H1 (cell line): ENCODE data around the gene NPBWR2. TPM values are rescaled to one million over a fixed set of nuclear protein-coding genes. Genes with fewer than 3 reads are reported as not detected.

Source experiments
- CTCF ChIA-PET: fragments of 300-600 bp; sonication (Branson Sonifier 250); formaldehyde crosslinking; loops from one replicate; lab custom pipeline; 2021; ENCODE audit not compliant: partially characterized antibody; lab: Charles Lee
- POLR2A ChIA-PET: fragments of 300-600 bp; sonication (Branson Sonifier 250); formaldehyde crosslinking; loops from one replicate; lab custom pipeline; 2021; ENCODE audit warnings: inconsistent platforms; ENCODE audit not compliant: partially characterized antibody; lab: Charles Lee
- DNase-seq, 2 experiments: peaks; one replicate each; pipeline versions ENCODE4 v3.0.0 to v3.0.0-alpha.2; 2010 to 2022; ENCODE audit warnings: low spot score in 2 of 2, low read depth in 1 of 2, mixed read lengths in 1 of 2
- FAIRE-seq: peaks from 2 replicates; lab custom pipeline; 2011; peaks lifted over from hg19 to GRCh38; lab: Jason Lieb, UNC
- H2AFZ ChIP-seq: 2 replicates; pipeline ENCODE4 v1.8.1; 2012; ENCODE audit warnings: low read length, inconsistent platforms
- H2AK5ac ChIP-seq: 2 replicates; pipeline ENCODE4 v1.6.1; 2013; ENCODE audit warnings: low read depth, low read length
- H2BK120ac ChIP-seq: replicated peaks from 2 replicates; pipeline ENCODE3; 2013; ENCODE audit warnings: low read depth, low read length, inconsistent platforms
- H2BK12ac ChIP-seq: 2 replicates; pipeline ENCODE4 v1.6.1; 2013; ENCODE audit warnings: low read depth, low read length
- H2BK15ac ChIP-seq: 2 replicates; pipeline ENCODE4 v1.6.1; 2013; ENCODE audit warnings: low read length
- H2BK20ac ChIP-seq: 2 replicates; pipeline ENCODE4 v1.6.1; 2013; ENCODE audit warnings: low read length
- H2BK5ac ChIP-seq: 2 replicates; pipeline ENCODE4 v1.6.1; 2013; ENCODE audit warnings: low read depth, low read length
- H3K14ac ChIP-seq: 2 replicates; pipeline ENCODE4 v1.6.1; 2013; ENCODE audit warnings: inconsistent platforms; ENCODE audit not compliant: insufficient read length
- H3K18ac ChIP-seq: 2 replicates; pipeline ENCODE4 v1.6.1; 2013; ENCODE audit warnings: low read length; ENCODE audit errors: extremely low read depth
- H3K23ac ChIP-seq: 2 replicates; pipeline ENCODE4 v1.6.1; 2013; ENCODE audit warnings: inconsistent platforms; ENCODE audit not compliant: insufficient read length
- H3K23me2 ChIP-seq: 2 replicates; pipeline ENCODE4 v1.6.1; 2013; ENCODE audit warnings: low read depth, low read length
- H3K27ac ChIP-seq: 2 replicates; pipeline ENCODE4 v1.6.1; 2011; ENCODE audit warnings: low read depth, low read length, inconsistent platforms
- H3K27me3 ChIP-seq, 4 experiments: replicated peaks in 1 of 4; 1 replicate in 1 of 4; 2 replicates in 3 of 4; pipeline versions ENCODE4 v1.6.1 to v1.8.1; 2011 to 2013; ENCODE audit warnings: low read length in 3 of 4, mild to moderate bottlenecking in 3 of 4, inconsistent platforms in 2 of 4, mixed read lengths in 2 of 4, moderate library complexity in 1 of 4; ENCODE audit not compliant: control insufficient read depth in 3 of 4, insufficient read depth in 3 of 4; ENCODE audit errors: extremely low read depth in 1 of 4
- H3K36me3 ChIP-seq, 4 experiments: 2 replicates each; pipeline versions ENCODE4 v1.6.1 to v1.8.1; 2011 to 2013; ENCODE audit warnings: mild to moderate bottlenecking in 4 of 4, low read length in 3 of 4, moderate library complexity in 2 of 4, control low read depth in 1 of 4, inconsistent platforms in 1 of 4; ENCODE audit not compliant: insufficient read depth in 4 of 4, control insufficient read depth in 2 of 4
- H3K4ac ChIP-seq: replicated peaks from 2 replicates; pipeline ENCODE3; 2013; ENCODE audit warnings: low read length, low read depth, mixed read lengths, inconsistent platforms; ENCODE audit not compliant: insufficient read length
- H3K4me1 ChIP-seq, 4 experiments: replicated peaks in 1 of 4; 1 replicate in 1 of 4; 2 replicates in 3 of 4; pipeline versions ENCODE4 v1.6.1 to v1.8.1; 2011 to 2013; ENCODE audit warnings: low read length in 3 of 4, inconsistent platforms in 2 of 4, mixed read lengths in 1 of 4; ENCODE audit not compliant: insufficient read depth in 4 of 4, control insufficient read depth in 3 of 4
- H3K4me2 ChIP-seq, 2 experiments: 2 replicates each; pipeline versions ENCODE4 v1.6.1 to v1.8.1; 2011 to 2013; ENCODE audit warnings: low read depth in 2 of 2, low read length in 2 of 2, control low read depth in 1 of 2, inconsistent platforms in 1 of 2, mild to moderate bottlenecking in 1 of 2; ENCODE audit not compliant: insufficient read depth in 1 of 2
- H3K4me3 ChIP-seq, 4 experiments: fragments of 200-600, 300-600 bp in 1 of 4; sonication (generic), shearing (Covaris generic), sonication (Bioruptor Twin) in 1 of 4; 2 replicates each; pipeline versions ENCODE4 v1.5.1 to v1.8.1; 2011 to 2016; ENCODE audit warnings: low read length in 4 of 4, low read depth in 3 of 4, control low read depth in 2 of 4, inconsistent platforms in 2 of 4, mild to moderate bottlenecking in 2 of 4, mixed read lengths in 1 of 4, moderate library complexity in 1 of 4; ENCODE audit not compliant: insufficient read depth in 2 of 4; ENCODE audit errors: extremely low read depth in 1 of 4
- H3K56ac ChIP-seq: replicated peaks from 2 replicates; pipeline ENCODE3; 2013; ENCODE audit warnings: low read depth, mild to moderate bottlenecking, mixed read lengths, low read length, inconsistent platforms; ENCODE audit not compliant: insufficient read length
- H3K79me1 ChIP-seq: 2 replicates; pipeline ENCODE4 v1.6.1; 2013; ENCODE audit warnings: low read depth, low read length, control low read depth
- H3K79me2 ChIP-seq, 2 experiments: 2 replicates each; pipeline versions ENCODE4 v1.6.1 to v1.8.1; 2012 to 2013; ENCODE audit warnings: low read length in 2 of 2, mild to moderate bottlenecking in 2 of 2, inconsistent platforms in 1 of 2; ENCODE audit not compliant: insufficient read depth in 2 of 2, control insufficient read depth in 1 of 2
- H3K9ac ChIP-seq, 4 experiments: replicated peaks in 1 of 4; 1 replicate in 1 of 4; 2 replicates in 3 of 4; pipeline versions ENCODE4 v1.6.1 to v1.8.1; 2011 to 2013; ENCODE audit warnings: low read depth in 3 of 4, low read length in 3 of 4, control low read depth in 2 of 4, mild to moderate bottlenecking in 2 of 4, moderate library complexity in 2 of 4, inconsistent platforms in 1 of 4; ENCODE audit errors: extremely low read depth in 1 of 4
- H3K9me3 ChIP-seq, 2 experiments: 2 replicates each; pipeline versions ENCODE4 v1.6.1 to v1.8.1; 2012 to 2013; ENCODE audit warnings: mild to moderate bottlenecking in 2 of 2, moderate library complexity in 2 of 2, control low read depth in 1 of 2, inconsistent platforms in 1 of 2, low read depth in 1 of 2, low read length in 1 of 2, mixed read lengths in 1 of 2; ENCODE audit not compliant: insufficient read depth in 2 of 2
- H4K20me1 ChIP-seq, 2 experiments: replicated peaks in 1 of 2; 2 replicates each; pipeline versions ENCODE3 to v1.8.1; 2011 to 2013; ENCODE audit warnings: inconsistent platforms in 2 of 2, low read length in 2 of 2, mild to moderate bottlenecking in 1 of 2; ENCODE audit not compliant: insufficient read depth in 2 of 2, control insufficient read depth in 1 of 2
- H4K5ac ChIP-seq: 2 replicates; pipeline ENCODE4 v1.6.1; 2013; ENCODE audit warnings: low read length, low read depth, mixed read lengths, inconsistent platforms; ENCODE audit not compliant: insufficient read length
- H4K8ac ChIP-seq: 2 replicates; pipeline ENCODE4 v1.8.0; 2013; ENCODE audit warnings: mild to moderate bottlenecking, moderate library complexity, low read length, inconsistent platforms; ENCODE audit not compliant: insufficient read depth; ENCODE audit errors: extremely low read depth
- H4K91ac ChIP-seq: replicated peaks from 2 replicates; pipeline ENCODE3; 2013; ENCODE audit warnings: low read length, mixed read lengths, inconsistent platforms; ENCODE audit not compliant: insufficient read length
- SUZ12 ChIP-seq: fragments of 200-600 bp; sonication (generic); IDR thresholded peaks from 2 replicates; pipeline ENCODE4 v1.6.1; 2012; ENCODE audit warnings: mild to moderate bottlenecking, inconsistent platforms, low read length, moderate library complexity, mixed read lengths
- TCF12 ChIP-seq: IDR thresholded peaks from 2 replicates; pipeline ENCODE4 v1.6.1; 2011; ENCODE audit warnings: low read depth, mild to moderate bottlenecking, low read length
- WGBS, 2 experiments: shearing (Covaris generic) in 1 of 2; methylation state at CpG; one replicate each; pipeline versions ENCODE4 v1.1.6 to v1.1.7; 2013 to 2015; ENCODE audit warnings: low lambda C conversion rate in 2 of 2, mixed read lengths in 2 of 2, inconsistent platforms in 1 of 2, low coverage in 1 of 2, missing lambda C conversion rate in 1 of 2; ENCODE audit not compliant: insufficient replicate concordance in 2 of 2, insufficient coverage in 1 of 2, insufficient read length in 1 of 2; ENCODE audit errors: extremely low coverage in 1 of 2, missing lambda C conversion rate in 1 of 2; 5-methylcytosine and 5-hydroxymethylcytosine counted together
- polyA plus RNA-seq, 7 experiments: library from polyadenylated mRNA; depleted of rRNA in 3 of 7; stranded (reverse) in 5 of 7; unstranded in 2 of 7; fragments of >200 nt in 5 of 7; fragments of 200-250 nt in 2 of 7; gene quantifications; 1 replicate in 5 of 7; 2 replicates in 1 of 7; 4 replicates in 1 of 7; pipeline versions ENCODE4 v1.2.1 to v1.2.3, GENCODE V29; 2011 to 2013; ENCODE audit warnings: missing spikeins in 2 of 7, mixed read lengths in 2 of 7
- total RNA-seq: library from RNA; stranded (reverse); fragmentation: NEBNext Ultra II Directional; extraction: Animal tissue kit (Norgen Biotek cat#: 25700); gene quantifications from 2 replicates; pipeline ENCODE4 v1.2.1, GENCODE V29; 2021
- TF ChIP-seq, protein P1 (sequence below): IDR thresholded peaks from 2 replicates; pipeline ENCODE4 v1.6.1; 2012; ENCODE audit warnings: low read length, inconsistent platforms

NPBWR2 gene
- total and polyA plus RNA-seq, 2 of the 8 experiments (the other 6 are each of a cell fraction or from before 2014, with no cell fraction given): not detected

DNA sequence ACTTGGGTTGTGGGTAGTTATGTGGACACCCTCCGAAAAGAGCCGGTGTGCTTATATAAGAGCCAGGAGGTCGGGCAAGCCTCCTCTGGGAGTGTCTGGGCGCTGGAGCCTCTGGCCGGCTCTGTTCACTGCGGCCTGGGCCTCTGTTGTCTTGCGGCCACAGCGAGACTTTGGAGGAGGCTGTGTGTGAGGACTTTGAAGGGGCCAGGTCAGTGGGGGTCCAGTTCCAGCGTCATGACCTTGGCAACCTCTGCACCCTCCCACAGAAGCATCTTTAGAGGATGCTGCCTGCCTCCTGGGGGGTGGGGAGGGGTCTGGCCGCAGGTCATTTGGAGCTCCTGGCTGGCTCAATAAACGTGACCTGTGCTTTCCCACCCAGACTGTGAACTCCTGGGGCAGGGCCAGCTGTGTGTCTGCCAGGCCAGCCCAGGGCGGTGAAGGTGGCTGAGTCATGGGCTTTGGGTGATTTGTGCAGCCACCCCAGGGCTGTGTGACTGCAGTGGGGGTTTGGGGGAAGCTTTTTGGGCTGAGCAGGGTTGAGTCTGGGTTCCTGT lies 43.1 kb downstream of the NPBWR2 start:
- no peak overlapping the region for H3K18ac ChIP-seq
- H2AFZ ChIP-seq: no peak overlapping the region
- H3K23ac ChIP-seq: no peak overlapping the region
- H4K5ac ChIP-seq: no peak overlapping the region
- no peak overlapping the region for H3K4ac ChIP-seq
- ChIA-PET CTCF (interaction anchor here (0.7 to 1.6 kb wide), 5 partner anchors 10 to 89 kb away, joined by 3 to 5 read pairs (median 4); no protein-coding TSS in a partner anchor), POLR2A (interaction anchor here (4.5 kb wide), 1 partner anchor 14 kb away, joined by 27 read pairs; the partner anchor contains the start of genes OPRL1 and RGS19)
- no peaks in the 10 kb centered on the region for H3K36me3 ChIP-seq
- H4K20me1 ChIP-seq: peaks cover 2 to 6% of the 10 kb centered on the region in 2 experiments
- no peak overlapping the region for H3K9ac ChIP-seq
- no peak overlapping the region for H2AK5ac ChIP-seq
- no peak overlapping the region for H4K91ac ChIP-seq
- no peak overlapping the region for H3K27ac ChIP-seq
- no peak overlapping the region for H2BK12ac ChIP-seq
- no peak overlapping the region for H2BK20ac ChIP-seq
- peak overlapping the region; percentile 29; the same call in 1 of the 2 replicates for H2BK15ac ChIP-seq
- no peak overlapping the region for H2BK120ac ChIP-seq
- peak overlapping the region; percentile 60 to 83 for H3K4me2 ChIP-seq
- H3K4me3 ChIP-seq: peak overlapping the region; percentile 66 to 81 (median 72); a peak in 6 of 8 replicates
- H3K79me2 ChIP-seq: no peaks in the 10 kb centered on the region
- FAIRE-seq (no peak), DNase-seq (no peak)
- 71% methylated on average over 12 of the region's 12 CpGs; no CpG with 5 or more reads in 1 of the 2 experiments for WGBS, 2 experiments
- H3K9me3 ChIP-seq: no peaks in the 10 kb centered on the region
- H3K14ac ChIP-seq: no peak overlapping the region
- H3K27me3 ChIP-seq: no peaks in the 10 kb centered on the region; a peak in 2 of 7 replicates
- no peak overlapping the region; the same call in 1 of the 2 replicates for H2BK5ac ChIP-seq
- no peak overlapping the region for H4K8ac ChIP-seq
- peaks cover 2% of the 10 kb centered on the region; the same call in 1 of the 2 replicates for H3K23me2 ChIP-seq
- H3K56ac ChIP-seq: no peak overlapping the region
- no peaks in the 10 kb centered on the region for H3K79me1 ChIP-seq
- peaks cover 3 to 15% (median 9%) of the 10 kb centered on the region in 4 experiments for H3K4me1 ChIP-seq
- TF ChIP-seq, protein P1, sequence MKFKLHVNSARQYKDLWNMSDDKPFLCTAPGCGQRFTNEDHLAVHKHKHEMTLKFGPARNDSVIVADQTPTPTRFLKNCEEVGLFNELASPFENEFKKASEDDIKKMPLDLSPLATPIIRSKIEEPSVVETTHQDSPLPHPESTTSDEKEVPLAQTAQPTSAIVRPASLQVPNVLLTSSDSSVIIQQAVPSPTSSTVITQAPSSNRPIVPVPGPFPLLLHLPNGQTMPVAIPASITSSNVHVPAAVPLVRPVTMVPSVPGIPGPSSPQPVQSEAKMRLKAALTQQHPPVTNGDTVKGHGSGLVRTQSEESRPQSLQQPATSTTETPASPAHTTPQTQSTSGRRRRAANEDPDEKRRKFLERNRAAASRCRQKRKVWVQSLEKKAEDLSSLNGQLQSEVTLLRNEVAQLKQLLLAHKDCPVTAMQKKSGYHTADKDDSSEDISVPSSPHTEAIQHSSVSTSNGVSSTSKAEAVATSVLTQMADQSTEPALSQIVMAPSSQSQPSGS: no peak
- TF ChIP-seq TCF12 (no peak), SUZ12 (no peak)
